SH-SY5Y (cell line): ENCODE results near the gene BORCS5.

ENCODE experiments used
- GATA2 ChIP-seq: IDR thresholded peaks from 2 replicates; pipeline ENCODE4 v1.6.1; 2011; ENCODE audit warnings: mild to moderate bottlenecking, low read depth, low read length
- GATA3 ChIP-seq: IDR thresholded peaks from 2 replicates; pipeline ENCODE4 v1.6.1; 2011; ENCODE audit warnings: low read depth, mild to moderate bottlenecking, low read length, moderate library complexity

Gene BORCS5

GRCh38 chr12:12349711-12350665 lies 6.9 kb upstream of the BORCS5 start, which contains the start of gene MANSC1:
TSS of gene MANSC1 (minus strand) at chr12:12350242. CDS start at chr12:12343314, 6,928 bp downstream.
- TF ChIP-seq GATA3 (no peak), GATA2 (no peak)

DNA sequence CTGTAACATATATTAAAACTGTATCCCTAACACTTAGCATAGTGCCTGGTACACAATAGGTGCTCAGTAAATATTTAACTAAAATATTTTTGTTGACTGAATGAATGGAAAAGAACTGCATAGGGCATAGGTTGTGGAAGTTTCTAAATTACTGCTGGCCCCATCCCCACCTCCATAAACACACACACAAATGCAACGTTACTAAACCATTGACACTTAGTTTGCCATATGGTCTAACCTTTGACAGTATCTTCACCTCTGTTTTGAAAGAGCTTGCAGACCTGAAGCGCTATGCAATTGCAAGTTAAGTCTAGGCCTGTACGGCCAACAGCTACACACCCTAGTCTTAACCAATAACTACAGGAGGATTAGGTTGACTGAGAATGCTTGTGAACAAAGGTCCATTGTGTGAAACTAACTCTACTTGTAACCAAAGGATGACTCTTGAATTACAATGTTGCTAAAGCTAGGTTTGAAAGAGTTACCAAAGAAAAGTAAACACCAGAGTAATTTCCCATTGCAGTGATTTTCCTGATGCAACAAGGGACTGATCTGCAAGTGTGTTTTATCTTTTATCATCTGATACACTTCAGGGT lies 5.9 kb upstream of the BORCS5 start:
- no peak for TF ChIP-seq GATA2
- TF ChIP-seq GATA3 = no peak

DNA sequence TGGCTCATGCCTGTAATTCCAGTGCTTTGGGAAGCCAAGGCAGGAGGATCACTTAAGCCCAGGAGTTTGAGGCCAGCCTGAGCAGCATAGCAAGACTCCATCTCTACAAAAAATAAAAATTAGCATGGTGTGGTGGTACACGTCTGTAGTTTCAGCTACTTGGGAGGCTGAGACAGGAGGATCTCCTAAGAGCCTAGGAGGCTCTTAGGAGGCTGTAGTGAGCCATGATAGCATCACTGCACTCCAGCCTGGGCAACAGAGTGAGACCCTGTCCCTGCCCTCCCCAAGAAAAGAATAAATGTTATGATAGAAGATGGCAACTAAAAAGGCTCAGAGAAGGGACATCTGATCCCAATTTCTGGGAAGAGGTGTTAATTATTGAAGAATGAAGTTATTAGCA lies 3.6 kb upstream of the BORCS5 start:
- TF ChIP-seq GATA2 = no peak
- no peak for TF ChIP-seq GATA3

DNA sequence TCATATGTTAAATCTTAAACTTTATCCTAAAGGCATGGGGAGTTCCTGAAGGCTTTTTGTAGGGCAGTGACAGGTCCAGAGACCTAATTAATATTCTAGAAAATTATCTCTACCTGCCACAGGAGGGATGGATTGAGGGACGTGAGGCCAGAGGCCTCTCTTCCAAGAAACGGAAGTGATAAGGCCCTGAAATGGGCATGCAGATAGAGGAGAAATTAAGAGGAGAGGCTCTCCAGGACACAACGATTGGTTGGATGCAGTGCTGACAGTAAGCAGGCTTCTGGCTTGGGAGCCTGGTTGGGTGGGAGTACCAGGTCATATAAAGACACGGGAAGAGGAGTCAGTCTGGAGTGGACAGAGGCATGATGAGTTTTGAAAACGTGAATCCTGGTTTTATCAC lies 3.1 kb upstream of the BORCS5 start:
- TF ChIP-seq GATA3 = no peak
- TF ChIP-seq GATA2 = no peak

DNA sequence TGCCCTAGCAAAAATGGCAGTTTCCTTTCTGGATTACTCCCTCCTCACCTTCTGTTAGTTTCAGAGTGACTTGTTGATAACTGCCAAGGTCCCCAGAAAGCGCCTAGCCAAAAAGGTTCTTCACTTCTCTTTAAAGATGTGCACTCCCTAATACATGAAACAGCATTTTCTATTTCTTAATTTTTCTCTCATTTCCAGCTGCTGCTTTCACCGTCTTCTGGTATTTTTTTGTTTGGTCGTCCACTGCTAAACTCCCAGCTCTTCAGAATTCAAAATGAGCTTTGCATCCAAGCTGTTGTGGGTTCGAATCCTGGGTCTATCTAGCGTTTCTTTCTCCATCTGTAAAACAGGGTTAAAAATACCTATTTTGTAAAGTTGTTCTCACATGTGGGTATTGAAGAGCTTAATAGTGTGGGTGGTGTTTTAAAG lies 397 bp upstream of the BORCS5 start:
- TF ChIP-seq GATA2 = no peak
- no peak for TF ChIP-seq GATA3

DNA sequence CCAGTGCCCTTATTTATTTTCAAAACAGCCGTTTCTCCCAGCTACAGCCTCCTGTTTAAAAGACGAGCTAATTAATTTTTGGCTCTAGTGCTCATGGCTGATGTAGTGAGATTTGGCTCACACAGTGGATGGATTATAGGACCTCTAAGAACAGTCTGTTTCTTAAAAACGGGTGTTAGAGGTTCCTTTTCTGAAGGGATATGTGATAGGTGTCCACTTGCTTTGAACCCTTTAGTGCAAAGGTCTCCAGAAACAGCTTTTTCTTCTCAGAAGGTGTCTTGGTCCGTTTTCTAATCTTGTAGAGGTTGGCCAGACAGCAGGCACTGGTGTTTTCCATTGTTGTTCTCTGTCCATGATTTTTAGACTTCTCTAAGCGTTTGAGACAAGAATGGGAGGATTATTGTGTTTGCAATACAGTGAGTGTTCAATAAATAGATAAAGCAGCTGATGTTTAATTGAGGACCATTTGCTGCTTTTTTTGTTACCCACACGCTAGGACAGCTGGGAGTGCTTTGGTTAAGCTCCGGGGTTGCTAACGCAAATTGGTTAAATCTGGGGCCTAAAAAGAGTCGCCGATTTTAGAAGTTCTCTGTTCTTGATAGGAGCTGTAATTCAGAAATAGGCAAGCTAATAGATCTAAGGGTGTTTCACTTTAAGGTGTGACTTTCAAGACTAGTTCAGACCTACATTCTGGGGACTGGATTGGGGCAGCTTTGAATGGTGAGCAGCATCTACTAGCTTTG lies 1.0 kb downstream of the BORCS5 start:
- TF ChIP-seq GATA3 (no peak), GATA2 (no peak)

DNA sequence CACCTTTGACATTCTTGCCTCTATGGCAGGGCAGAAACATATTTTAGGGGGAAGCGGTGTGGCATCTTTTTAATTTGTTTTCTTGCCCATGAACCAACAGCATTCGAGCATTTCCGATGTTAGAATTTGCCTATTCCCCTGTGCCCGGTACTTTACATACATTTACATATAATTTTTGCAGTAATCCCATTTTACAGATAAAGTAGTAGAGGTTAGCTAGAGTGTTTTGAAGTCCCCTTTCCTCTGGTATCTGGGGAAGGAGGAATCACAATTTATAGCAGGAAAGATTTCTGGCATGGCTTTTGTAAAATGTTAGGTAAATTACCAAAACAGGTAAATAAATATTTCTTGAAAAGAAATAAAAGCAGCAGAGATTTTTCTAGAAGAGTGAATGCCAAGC lies 1.6 kb downstream of the BORCS5 start:
- TF ChIP-seq GATA3 = no peak
- TF ChIP-seq GATA2 = no peak

DNA sequence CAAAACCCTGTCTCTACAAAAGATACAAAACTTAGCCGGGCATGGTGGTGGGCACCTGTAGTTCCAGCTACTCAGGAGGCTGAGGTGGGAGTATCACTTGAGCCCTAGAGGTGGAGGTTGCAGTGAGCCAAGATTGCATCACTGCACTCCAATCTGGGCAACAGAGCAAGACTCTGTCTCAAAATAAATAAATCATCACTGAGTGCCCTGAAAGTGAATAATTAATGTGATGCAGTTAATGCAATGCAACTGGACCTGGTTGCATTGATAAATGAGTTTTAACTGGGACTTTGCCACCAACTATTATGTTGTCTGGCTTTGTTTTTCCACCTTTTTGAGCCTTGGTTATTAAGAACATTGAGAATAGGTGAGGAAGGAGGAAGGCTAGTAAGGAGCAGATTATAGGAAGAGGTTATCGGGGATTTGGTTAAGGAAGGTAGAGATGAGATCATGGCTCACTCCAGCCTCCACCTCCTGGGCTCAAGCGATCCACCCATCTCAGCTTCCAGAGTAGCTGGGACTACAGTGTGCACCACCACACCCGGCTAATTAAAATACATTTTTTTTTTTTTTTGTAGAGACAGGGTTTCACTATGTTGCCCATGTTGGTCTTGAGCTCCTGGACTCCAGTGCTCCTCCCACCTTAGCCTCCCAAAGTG lies 8.0 kb downstream of the BORCS5 start:
- TF ChIP-seq GATA2 (no peak), GATA3 (no peak)

GRCh38 chr12:12365446-12365802 lies 8.5 kb downstream of the BORCS5 start:
- TF ChIP-seq GATA3 (no peak), GATA2 (no peak)

DNA sequence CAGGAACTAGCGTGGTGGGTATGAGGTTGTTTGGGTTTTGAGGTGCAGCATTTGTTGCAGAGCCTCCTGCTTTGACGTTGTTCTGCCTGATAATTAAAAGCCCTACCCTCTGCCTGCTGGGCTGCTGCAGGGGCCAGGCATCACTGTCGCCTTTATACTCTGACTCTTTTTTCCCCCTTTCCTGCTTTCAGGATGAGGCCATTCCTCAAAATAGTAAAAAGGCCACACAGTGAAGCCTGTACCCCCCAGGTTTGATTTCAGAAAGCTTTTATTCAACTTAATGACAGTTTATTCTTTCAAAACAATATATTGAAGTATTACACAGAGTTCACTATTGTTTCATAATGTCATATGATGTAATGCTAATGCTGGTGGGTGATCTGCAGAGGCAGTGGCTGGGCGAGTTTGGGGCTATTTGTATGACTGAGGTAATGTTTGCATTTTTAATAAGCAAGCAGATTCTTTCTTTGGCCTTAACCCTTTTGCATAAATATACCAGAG lies 9.1 kb downstream of the BORCS5 start:
- 0 out of 2 replicates have a peak, but pooled peaks have one; percentile 16 for TF ChIP-seq GATA2
- no peak for TF ChIP-seq GATA3

- TF ChIP-seq GATA2 (no peak), GATA3 (no peak)
Measured at GRCh38 chr12:12366701-12367481, 10.0 kb downstream of the BORCS5 start.

- no peak for TF ChIP-seq GATA2
- TF ChIP-seq GATA3 = no peak
Measured at GRCh38 chr12:12367482-12367998, 10.7 kb downstream of the BORCS5 start.

- TF ChIP-seq GATA2 (no peak), GATA3 (no peak)
Measured at GRCh38 chr12:12372946-12373722, 16.3 kb downstream of the BORCS5 start.
